Spleen (tissue), 11 donors: ENCODE data around the gene PKHD1. TPM values are rescaled to one million over a fixed set of nuclear protein-coding genes. Genes with fewer than 3 reads are reported as not detected.

Experiments used
- DNase-seq: peaks from one replicate; pipeline ENCODE4 v3.0.0-alpha.2; 2020
- H3K27ac ChIP-seq, 8 donors: fragments of 200-600 bp; sonication (generic) in 7 of 8; 1 replicate in 4 of 8; 2 replicates in 4 of 8; pipeline versions ENCODE4 v1.5.0 to v1.8.0; 2016 to 2021; ENCODE audit warnings: inconsistent platforms in 4 of 8, mild to moderate bottlenecking in 4 of 8, moderate library complexity in 1 of 8
- H3K27me3 ChIP-seq, 7 donors: fragments of 200-600 bp; sonication (generic) in 6 of 7; replicated peaks in 1 of 7; 1 replicate in 4 of 7; 2 replicates in 3 of 7; pipeline versions ENCODE4 v1.5.0 to v1.8.0; 2016 to 2021; ENCODE audit warnings: inconsistent platforms in 3 of 7, mild to moderate bottlenecking in 1 of 7
- H3K36me3 ChIP-seq, 6 donors: fragments of 200-600 bp; sonication (generic) in 5 of 6; 1 replicate in 4 of 6; 2 replicates in 2 of 6; pipeline versions ENCODE4 v1.5.0 to v1.8.0; 2016 to 2021; ENCODE audit warnings: inconsistent platforms in 2 of 6
- H3K4me1 ChIP-seq, 6 donors: fragments of 200-600 bp; sonication (generic) in 5 of 6; 1 replicate in 3 of 6; 2 replicates in 3 of 6; pipeline versions ENCODE4 v1.5.0 to v1.8.0; 2016 to 2021; ENCODE audit warnings: inconsistent platforms in 3 of 6
- H3K4me3 ChIP-seq, 8 donors: fragments of 200-600 bp; sonication (generic) in 7 of 8; 1 replicate in 4 of 8; 2 replicates in 4 of 8; pipeline versions ENCODE4 v1.5.0 to v1.8.0; 2016 to 2021; ENCODE audit warnings: inconsistent platforms in 4 of 8, mild to moderate bottlenecking in 4 of 8, moderate library complexity in 2 of 8
- H3K9me3 ChIP-seq, 8 donors: fragments of 200-600 bp; sonication (generic) in 7 of 8; 1 replicate in 4 of 8; 2 replicates in 4 of 8; pipeline versions ENCODE4 v1.5.0 to v1.8.0; 2016 to 2021; ENCODE audit warnings: inconsistent platforms in 4 of 8
- POLR2A ChIP-seq, 3 donors: fragments of 450-650 bp; IDR thresholded peaks; one replicate each; pipeline ENCODE4 v1.5.1; 2017; ENCODE audit warnings: antibody characterized with exemption in 3 of 3, mild to moderate bottlenecking in 1 of 3
- POLR2AphosphoS5 ChIP-seq, 3 donors: sonication (generic); formaldehyde crosslinking; IDR thresholded peaks; one replicate each; pipeline ENCODE4 v1.5.1; 2017; ENCODE audit warnings: antibody characterized with exemption in 3 of 3
- WGBS, 5 donors: extraction: QIAGEN DNeasy Blood & Tissue Kit in 3 of 5; methylation state at CpG; one replicate each; pipeline versions ENCODE4 v1.1.5 to v1.1.7; 2013 to 2018; 5-methylcytosine and 5-hydroxymethylcytosine counted together
- intact Hi-C: fragments of 100-400 bp; cut with DNase I; formaldehyde crosslinking; loops from one replicate; pipeline ENCODE4 v1.15.0; 2023; ENCODE audit warnings: low total_unique reads
- polyA plus RNA-seq, 3 donors: library from polyadenylated mRNA; stranded (reverse); fragments of 200-250 nt; gene quantifications; one replicate each; pipeline ENCODE4 v1.2.1, GENCODE V29; 2013
- total RNA-seq, 7 donors: library from RNA; depleted of rRNA in 3 of 7; stranded (reverse); fragments of >200 nt in 3 of 7; fragmentation: NEBNext Ultra II Directional in 4 of 7; extraction: Animal tissue kit (Norgen Biotek cat#: 25700) in 4 of 7; gene quantifications; one replicate each; pipeline versions ENCODE4 v1.1.0 to v1.2.1, GENCODE V29; 2016 to 2021
- TF ChIP-seq, protein P1 (sequence below), 11 experiments: fragments of 200-600 bp in 7 of 11; fragments of 450-650 bp in 4 of 11; sonication (generic) in 4 of 11; IDR thresholded peaks in 8 of 11; conservative IDR thresholded peaks in 3 of 11; 1 replicate in 7 of 11; 2 replicates in 4 of 11; pipeline versions ENCODE4 v1.4.0 to v1.8.0; 2016 to 2021; ENCODE audit warnings: antibody characterized with exemption in 11 of 11, inconsistent platforms in 4 of 11, mild to moderate bottlenecking in 1 of 11
- donor health status: healthy with polysubstance abuse.
- donor health status: DM: no; HTN: no; CAD: no; lungs with moderate emphysema.
- donor health status: DM: no; HTN: no; CAD: no.
- donor health status: Bipolar disorder and iron deficiency.
- donor health status: healthy.
- donor health status: DM: no; HTN: no; CAD: no.
- donor health status: DM: yes; HTN: yes; CAD: no.

Gene PKHD1
- total and polyA plus RNA-seq, 10 donors: not detected

GRCh38 chr6:51600514-51600913 is 486.9 kb downstream of the PKHD1 start:
- TF ChIP-seq, protein P1, sequence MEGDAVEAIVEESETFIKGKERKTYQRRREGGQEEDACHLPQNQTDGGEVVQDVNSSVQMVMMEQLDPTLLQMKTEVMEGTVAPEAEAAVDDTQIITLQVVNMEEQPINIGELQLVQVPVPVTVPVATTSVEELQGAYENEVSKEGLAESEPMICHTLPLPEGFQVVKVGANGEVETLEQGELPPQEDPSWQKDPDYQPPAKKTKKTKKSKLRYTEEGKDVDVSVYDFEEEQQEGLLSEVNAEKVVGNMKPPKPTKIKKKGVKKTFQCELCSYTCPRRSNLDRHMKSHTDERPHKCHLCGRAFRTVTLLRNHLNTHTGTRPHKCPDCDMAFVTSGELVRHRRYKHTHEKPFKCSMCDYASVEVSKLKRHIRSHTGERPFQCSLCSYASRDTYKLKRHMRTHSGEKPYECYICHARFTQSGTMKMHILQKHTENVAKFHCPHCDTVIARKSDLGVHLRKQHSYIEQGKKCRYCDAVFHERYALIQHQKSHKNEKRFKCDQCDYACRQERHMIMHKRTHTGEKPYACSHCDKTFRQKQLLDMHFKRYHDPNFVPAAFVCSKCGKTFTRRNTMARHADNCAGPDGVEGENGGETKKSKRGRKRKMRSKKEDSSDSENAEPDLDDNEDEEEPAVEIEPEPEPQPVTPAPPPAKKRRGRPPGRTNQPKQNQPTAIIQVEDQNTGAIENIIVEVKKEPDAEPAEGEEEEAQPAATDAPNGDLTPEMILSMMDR (IDR thresholded peaks at IDR 0.05 in 8 of 11, conservative IDR thresholded peaks at IDR 0.05 in 3 of 11): no peak
- TF ChIP-seq POLR2A (IDR thresholded peaks at IDR 0.05) (no peak), POLR2AphosphoS5 (IDR thresholded peaks at IDR 0.05) (no peak)
- intact Hi-C loops: no loop called here
- no peaks in the 10 kb centered on the region for H3K36me3 ChIP-seq
- WGBS, 5 donors: 79 to 93% (median 90%) methylated on average over 2 of the region's 2 CpGs
- H3K9me3 ChIP-seq: peaks cover 0 to 15% (median 12%) of the 10 kb centered on the region in 8 donors
- H3K27ac ChIP-seq: no peak overlapping the region
- H3K4me1 ChIP-seq: no peaks in the 10 kb centered on the region
- no peaks in the 10 kb centered on the region for H3K27me3 ChIP-seq
- no peak for DNase-seq
- no peak overlapping the region for H3K4me3 ChIP-seq

DNA sequence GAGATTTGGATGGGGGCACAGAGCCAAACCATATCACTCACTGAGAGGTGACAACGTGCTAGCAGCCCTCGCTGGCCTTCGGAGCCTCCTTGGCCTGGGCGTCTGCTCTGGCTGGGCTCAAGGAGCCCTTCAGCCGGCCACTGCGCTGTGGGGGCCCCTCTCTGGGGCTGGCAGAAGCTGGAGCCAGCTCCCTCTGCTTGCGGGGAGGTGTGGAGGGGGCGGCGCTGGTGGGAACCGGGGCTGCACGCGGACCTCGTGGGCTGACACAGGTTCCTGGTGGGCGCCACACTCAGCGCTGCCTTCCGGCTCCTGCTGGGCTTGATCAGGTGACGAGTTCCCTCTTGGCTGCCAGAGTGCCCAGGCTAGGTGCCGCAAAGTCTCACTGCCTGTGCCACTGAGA is 489.2 kb downstream of the PKHD1 start:
- no peak for DNase-seq
- Histone ChIP-seq H3K36me3 (no peaks in the 10 kb centered on the region), H3K27me3 (no peaks in the 10 kb centered on the region), H3K4me1 (no peaks in the 10 kb centered on the region), H3K4me3 (no peak overlapping the region), H3K9me3 (peaks cover 0 to 35% (median 12%) of the 10 kb centered on the region in 8 donors), H3K27ac (no peak overlapping the region)
- WGBS, 5 donors: 86 to 98% (median 89%) methylated on average over 8 to 18 of the region's 18 CpGs
- intact Hi-C loops: no loop called here
- TF ChIP-seq, protein P1 (IDR thresholded peaks at IDR 0.05 in 8 of 11, conservative IDR thresholded peaks at IDR 0.05 in 3 of 11): no peak
- TF ChIP-seq POLR2AphosphoS5 (IDR thresholded peaks at IDR 0.05): no peak
- no peak for TF ChIP-seq POLR2A (IDR thresholded peaks at IDR 0.05)

- Histone ChIP-seq H3K9me3 (peaks cover 0 to 38% (median 12%) of the 10 kb centered on the region in 8 donors), H3K36me3 (no peaks in the 10 kb centered on the region), H3K4me1 (no peaks in the 10 kb centered on the region), H3K27ac (no peak overlapping the region), H3K27me3 (no peaks in the 10 kb centered on the region), H3K4me3 (no peak overlapping the region)
- no peak for TF ChIP-seq POLR2A (IDR thresholded peaks at IDR 0.05)
- no peak for TF ChIP-seq POLR2AphosphoS5 (IDR thresholded peaks at IDR 0.05)
- TF ChIP-seq, protein P1 (IDR thresholded peaks at IDR 0.05 in 8 of 11, conservative IDR thresholded peaks at IDR 0.05 in 3 of 11): no peak
- DNase-seq: no peak
- WGBS, 5 donors: 17 to 50% (median 46%) methylated on average over 1 of the region's 1 CpG
- intact Hi-C loops: no loop called here
Observed at GRCh38 chr6:51594981-51595380, 492.4 kb downstream of the PKHD1 start.

DNA sequence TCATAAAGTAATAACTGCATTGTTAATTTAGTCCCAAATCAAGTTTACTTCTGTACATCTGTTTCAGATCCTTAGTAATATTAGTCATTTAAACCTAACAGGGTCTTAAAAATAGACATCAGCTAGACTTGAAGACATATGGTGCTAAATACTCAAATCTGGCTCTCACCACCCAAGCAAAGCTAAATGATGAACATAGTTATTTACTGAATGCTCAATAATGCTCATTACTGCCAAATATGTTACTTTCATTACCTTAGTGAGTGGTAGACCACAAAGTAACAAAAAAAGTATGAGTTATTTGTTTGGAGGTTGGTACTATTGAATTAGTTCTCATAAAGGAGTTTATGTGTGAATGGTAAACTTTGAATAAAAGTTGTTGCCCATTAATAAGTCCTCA is 502.1 kb downstream of the PKHD1 start:
- H3K9me3 ChIP-seq: peaks cover 0 to 8% (median 0%) of the 10 kb centered on the region in 8 donors
- no peaks in the 10 kb centered on the region for H3K36me3 ChIP-seq
- intact Hi-C loops: no loop called here
- no peaks in the 10 kb centered on the region for H3K4me1 ChIP-seq
- H3K27me3 ChIP-seq: no peaks in the 10 kb centered on the region
- no peak overlapping the region for H3K27ac ChIP-seq
- H3K4me3 ChIP-seq: no peak overlapping the region
- no peak for DNase-seq
- TF ChIP-seq, protein P1 (IDR thresholded peaks at IDR 0.05 in 8 of 11, conservative IDR thresholded peaks at IDR 0.05 in 3 of 11): no peak
- TF ChIP-seq POLR2AphosphoS5 (IDR thresholded peaks at IDR 0.05): no peak
- TF ChIP-seq POLR2A (IDR thresholded peaks at IDR 0.05): no peak
